WERI-Rb-1 (cell line): Measurements from ENCODE around the gene ABI3BP.

ENCODE experiments used
- DNase-seq: peaks from one replicate; pipeline ENCODE4 v3.0.0-alpha.2; 2020
- H3K27ac ChIP-seq: fragments of 250-450 bp; sonication (Bioruptor Pico); 2 replicates; pipeline ENCODE4 v1.5.1; 2020; ENCODE audit warnings: mild to moderate bottlenecking, moderate library complexity
- H3K27me3 ChIP-seq: fragments of 250-450 bp; sonication (Bioruptor Pico); 2 replicates; pipeline ENCODE4 v1.5.1; 2021; ENCODE audit warnings: mild to moderate bottlenecking, low read depth, moderate library complexity; ENCODE audit not compliant: insufficient read depth, severe bottlenecking
- H3K36me3 ChIP-seq: fragments of 250-450 bp; sonication (Bioruptor Pico); 2 replicates; pipeline ENCODE4 v1.5.1; 2020; ENCODE audit warnings: mild to moderate bottlenecking, moderate library complexity
- H3K4me3 ChIP-seq: 2 replicates; pipeline ENCODE4 v1.5.1; 2011; ENCODE audit warnings: low read depth, mild to moderate bottlenecking, control low read depth, low read length
- H3K9me3 ChIP-seq: fragments of 250-450 bp; sonication (Bioruptor Pico); 2 replicates; pipeline ENCODE4 v1.5.1; 2021; ENCODE audit warnings: mild to moderate bottlenecking, moderate library complexity; ENCODE audit not compliant: severe bottlenecking
- TF ChIP-seq, protein P1 (sequence below): IDR thresholded peaks from 2 replicates; pipeline ENCODE4 v1.5.1; 2011; ENCODE audit warnings: low read depth, mild to moderate bottlenecking, control low read depth, inconsistent platforms, low read length

ABI3BP gene

DNA sequence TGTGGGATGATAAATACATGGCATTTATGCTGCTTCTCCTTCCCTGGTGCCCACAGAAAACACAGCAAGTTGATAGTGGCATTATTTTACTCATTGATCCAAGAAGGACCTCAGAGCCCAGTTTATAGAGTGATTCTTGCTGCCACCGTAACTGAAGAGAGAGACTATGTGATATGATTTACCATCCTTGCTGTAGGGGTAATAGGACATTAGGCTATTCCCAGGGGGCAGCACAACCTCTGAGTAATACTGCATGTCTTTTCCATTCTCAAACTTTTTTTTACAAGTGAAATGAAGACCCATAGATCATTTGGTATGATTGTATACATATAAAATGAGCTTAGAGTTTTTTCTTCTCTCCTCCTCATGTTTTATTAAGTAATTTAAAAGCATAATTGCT, 136.4 kb downstream of the ABI3BP start:
- H3K27ac ChIP-seq, result no peak overlapping the region
- DNase-seq, result no peak
- no peaks in the 10 kb centered on the region for H3K36me3 ChIP-seq
- TF ChIP-seq, protein P1, sequence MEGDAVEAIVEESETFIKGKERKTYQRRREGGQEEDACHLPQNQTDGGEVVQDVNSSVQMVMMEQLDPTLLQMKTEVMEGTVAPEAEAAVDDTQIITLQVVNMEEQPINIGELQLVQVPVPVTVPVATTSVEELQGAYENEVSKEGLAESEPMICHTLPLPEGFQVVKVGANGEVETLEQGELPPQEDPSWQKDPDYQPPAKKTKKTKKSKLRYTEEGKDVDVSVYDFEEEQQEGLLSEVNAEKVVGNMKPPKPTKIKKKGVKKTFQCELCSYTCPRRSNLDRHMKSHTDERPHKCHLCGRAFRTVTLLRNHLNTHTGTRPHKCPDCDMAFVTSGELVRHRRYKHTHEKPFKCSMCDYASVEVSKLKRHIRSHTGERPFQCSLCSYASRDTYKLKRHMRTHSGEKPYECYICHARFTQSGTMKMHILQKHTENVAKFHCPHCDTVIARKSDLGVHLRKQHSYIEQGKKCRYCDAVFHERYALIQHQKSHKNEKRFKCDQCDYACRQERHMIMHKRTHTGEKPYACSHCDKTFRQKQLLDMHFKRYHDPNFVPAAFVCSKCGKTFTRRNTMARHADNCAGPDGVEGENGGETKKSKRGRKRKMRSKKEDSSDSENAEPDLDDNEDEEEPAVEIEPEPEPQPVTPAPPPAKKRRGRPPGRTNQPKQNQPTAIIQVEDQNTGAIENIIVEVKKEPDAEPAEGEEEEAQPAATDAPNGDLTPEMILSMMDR, result no peak
- H3K27me3 ChIP-seq, result no peaks in the 10 kb centered on the region
- no peaks in the 10 kb centered on the region for H3K9me3 ChIP-seq
- H3K4me3 ChIP-seq, result no peak overlapping the region

DNA sequence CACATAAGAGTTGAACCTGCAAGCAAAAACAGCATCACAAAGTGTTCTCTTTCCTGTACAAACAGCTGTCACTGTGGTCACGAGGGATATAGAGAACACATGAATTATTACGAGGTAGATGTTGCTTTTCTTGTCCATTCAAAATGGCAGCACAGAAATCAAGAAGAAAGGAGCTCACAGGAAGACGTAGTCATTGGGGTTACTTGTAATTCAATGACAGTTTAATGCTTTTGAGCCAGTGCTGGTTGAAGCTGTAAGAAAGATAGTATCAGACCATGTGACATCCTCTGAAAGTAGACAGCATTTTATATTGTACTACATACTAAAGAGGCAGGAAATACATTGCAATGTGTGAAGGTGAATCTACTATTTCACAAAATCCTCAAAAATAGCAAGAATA, 140.4 kb downstream of the ABI3BP start:
- no peak for DNase-seq
- no peak overlapping the region for H3K4me3 ChIP-seq
- no peaks in the 10 kb centered on the region for H3K36me3 ChIP-seq
- H3K27me3 ChIP-seq, result no peaks in the 10 kb centered on the region
- H3K27ac ChIP-seq, result no peak overlapping the region
- TF ChIP-seq, protein P1, result no peak
- H3K9me3 ChIP-seq, result no peaks in the 10 kb centered on the region

- Histone ChIP-seq H3K4me3 (no peak overlapping the region), H3K9me3 (no peaks in the 10 kb centered on the region), H3K27me3 (no peaks in the 10 kb centered on the region), H3K27ac (no peak overlapping the region), H3K36me3 (no peaks in the 10 kb centered on the region)
- no peak for DNase-seq
- TF ChIP-seq, protein P1, result no peak
These were observed 142.5 kb downstream of the ABI3BP start for GRCh38 chr3:100850701-100851100.

- no peak for DNase-seq
- Histone ChIP-seq H3K9me3 (no peaks in the 10 kb centered on the region), H3K4me3 (no peak overlapping the region), H3K27ac (no peak overlapping the region), H3K36me3 (no peaks in the 10 kb centered on the region), H3K27me3 (no peaks in the 10 kb centered on the region)
- TF ChIP-seq, protein P1, result no peak
These were observed 143.1 kb downstream of the ABI3BP start for GRCh38 chr3:100850156-100850555.

DNA sequence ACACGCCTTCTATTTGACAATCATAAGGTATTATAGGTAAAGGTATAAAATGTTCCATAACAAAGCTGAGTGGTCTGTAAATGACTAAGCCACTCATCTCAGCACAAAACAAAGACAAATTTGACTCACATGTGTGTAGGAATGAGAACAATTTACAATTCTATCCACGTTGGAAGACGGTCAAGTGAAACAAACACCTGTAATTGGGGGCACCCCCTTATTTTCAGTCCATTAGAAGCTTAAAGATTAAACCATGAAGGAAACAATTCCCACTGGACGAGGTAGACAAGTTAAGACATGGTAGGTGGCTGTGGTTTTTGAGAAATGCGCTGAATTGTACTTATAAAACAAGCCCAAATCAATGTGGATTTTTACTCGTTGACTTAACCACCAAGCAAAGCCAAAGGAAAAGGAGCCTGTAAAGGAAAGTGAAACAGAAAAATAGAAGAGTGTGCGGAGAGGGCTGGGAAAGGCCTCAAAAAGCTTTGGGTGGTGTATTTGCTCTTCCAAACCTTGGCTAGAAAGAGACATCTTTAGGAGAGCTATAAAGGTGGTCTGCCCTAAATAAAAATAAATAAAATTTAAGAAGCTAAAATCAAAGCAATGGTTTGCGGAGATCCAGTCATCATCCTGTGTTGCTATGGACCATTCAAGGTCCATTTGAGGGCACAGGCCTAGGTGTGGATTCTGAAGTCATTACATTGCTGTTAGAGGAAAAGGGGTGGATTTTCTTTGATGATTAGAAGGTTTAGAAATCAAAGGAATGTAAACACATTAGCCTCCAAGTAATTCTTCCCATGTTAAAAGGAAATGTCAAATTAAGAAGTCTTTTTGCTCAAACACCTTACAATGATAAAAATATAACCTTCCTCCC, 148.9 kb downstream of the ABI3BP start:
- Histone ChIP-seq H3K36me3 (no peaks in the 10 kb centered on the region), H3K27me3 (no peaks in the 10 kb centered on the region), H3K27ac (no peak overlapping the region), H3K4me3 (no peak overlapping the region), H3K9me3 (no peaks in the 10 kb centered on the region)
- DNase-seq, result no peak
- TF ChIP-seq, protein P1, result no peak

DNA sequence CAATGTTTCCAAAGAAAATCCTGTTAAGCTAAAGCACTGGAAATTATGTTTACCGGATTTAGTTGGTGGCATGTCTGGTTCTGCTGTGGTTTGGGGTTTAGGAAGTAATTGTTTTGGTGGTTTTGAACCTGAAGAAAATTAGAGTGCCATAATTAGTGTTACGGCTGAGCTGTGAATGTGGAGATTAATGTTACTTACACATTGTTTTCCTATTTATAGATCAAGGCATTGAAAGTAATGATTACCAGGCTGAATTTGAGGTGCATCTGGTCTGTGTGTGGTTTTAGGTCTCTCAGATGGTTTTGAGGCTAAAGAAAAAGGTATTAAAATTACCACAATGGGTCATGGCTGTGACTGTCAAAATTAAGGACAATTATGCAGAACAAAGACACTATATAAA, 155.1 kb downstream of the ABI3BP start:
- H3K27me3 ChIP-seq, result no peaks in the 10 kb centered on the region
- H3K27ac ChIP-seq, result no peak overlapping the region
- H3K9me3 ChIP-seq, result no peaks in the 10 kb centered on the region
- no peak for DNase-seq
- no peaks in the 10 kb centered on the region for H3K36me3 ChIP-seq
- TF ChIP-seq, protein P1, result no peak
- H3K4me3 ChIP-seq, result no peak overlapping the region
